Measurements from ENCODE around the gene TRIM75.

- TF ChIP-seq EZH2 (IDR thresholded peaks at IDR 0.05; ENCODE audit: borderline replicate concordance, low read length) = no peak
- no peak for TF ChIP-seq CTCF (IDR thresholded peaks at IDR 0.05; ENCODE audit: low read length)
Observed at GRCh38 chr4:165006886-165007285, 46.8 kb upstream of the TRIM75 start.

Data from OCI-LY1 (cell line).